Type B pancreatic cell (in vitro differentiated cells): ENCODE data around the gene ANXA6. TPM values are rescaled to one million over a fixed set of nuclear protein-coding genes. Genes with fewer than 3 reads are reported as not detected.

Experiments used
- DNase-seq: peaks from one replicate; pipeline ENCODE4 v3.0.0; 2021; ENCODE audit warnings: mixed read lengths; ENCODE audit not compliant: unreplicated experiment; ENCODE audit errors: extremely low spot score
- H3K27ac Mint-ChIP-seq: 2 replicates; pipeline ENCODE4 v1.8.0; 2021; ENCODE audit warnings: mild to moderate bottlenecking, mixed read lengths
- H3K27me3 Mint-ChIP-seq: 2 replicates; pipeline ENCODE4 v1.8.0; 2021; ENCODE audit warnings: mixed read lengths
- H3K36me3 Mint-ChIP-seq: 2 replicates; pipeline ENCODE4 v1.8.0; 2021; ENCODE audit warnings: mixed read lengths
- H3K4me1 Mint-ChIP-seq: one replicate; pipeline ENCODE4 v1.8.0; 2021; ENCODE audit warnings: mixed read lengths; ENCODE audit not compliant: unreplicated experiment
- H3K4me3 Mint-ChIP-seq: 2 replicates; pipeline ENCODE4 v1.8.0; 2021; ENCODE audit warnings: mild to moderate bottlenecking, mixed read lengths
- H3K9me3 Mint-ChIP-seq: 2 replicates; pipeline ENCODE4 v1.8.0; 2021; ENCODE audit warnings: mixed read lengths
- CTCF ChIP-seq: fragments of 200-600 bp; sonication (generic); conservative IDR thresholded peaks from 2 replicates; pipeline ENCODE4 v1.5.0; 2021; ENCODE audit warnings: antibody characterized with exemption, mild to moderate bottlenecking
- total RNA-seq: library from RNA; stranded (reverse); gene quantifications from 2 replicates; pipeline ENCODE4 v1.2.1, GENCODE V29; 2021; ENCODE audit warnings: low replicate concordance

Gene ANXA6
- total RNA-seq, 1 donor from 2014 or later, result 200 TPM

GRCh38 chr5:151097820-151098767 lies 59.5 kb downstream of the ANXA6 start:
- no peak for TF ChIP-seq CTCF
- H3K27me3 Mint-ChIP-seq, result no peaks in the 10 kb centered on the region
- H3K4me3 Mint-ChIP-seq, result no peak overlapping the region
- no peaks in the 10 kb centered on the region for H3K36me3 Mint-ChIP-seq
- DNase-seq, result no peak
- H3K4me1 Mint-ChIP-seq, result peaks cover 36% of the 10 kb centered on the region
- no peaks in the 10 kb centered on the region for H3K9me3 Mint-ChIP-seq
- H3K27ac Mint-ChIP-seq, result no peak overlapping the region

GRCh38 chr5:151097061-151097460 lies 60.5 kb downstream of the ANXA6 start:
- Mint-ChIP-seq H3K27ac (no peak overlapping the region), H3K4me1 (peaks cover 36% of the 10 kb centered on the region), H3K27me3 (no peaks in the 10 kb centered on the region), H3K9me3 (no peaks in the 10 kb centered on the region), H3K36me3 (no peaks in the 10 kb centered on the region), H3K4me3 (no peak overlapping the region)
- DNase-seq, result no peak
- no peak for TF ChIP-seq CTCF

GRCh38 chr5:151096001-151096373 lies 61.6 kb downstream of the ANXA6 start:
- TF ChIP-seq CTCF, result no peak
- Mint-ChIP-seq H3K27ac (peak overlapping the region; percentile 44), H3K36me3 (no peaks in the 10 kb centered on the region), H3K27me3 (no peaks in the 10 kb centered on the region), H3K4me1 (peaks cover 36% of the 10 kb centered on the region), H3K9me3 (no peaks in the 10 kb centered on the region), H3K4me3 (peak overlapping the region; percentile 29)
- no peak for DNase-seq

GRCh38 chr5:151095341-151096000 lies 62.1 kb downstream of the ANXA6 start:
- no peaks in the 10 kb centered on the region for H3K36me3 Mint-ChIP-seq
- no peak for DNase-seq
- peak overlapping the region; percentile 44 for H3K27ac Mint-ChIP-seq
- H3K4me3 Mint-ChIP-seq, result peak overlapping the region; percentile 29
- peaks cover 33% of the 10 kb centered on the region for H3K4me1 Mint-ChIP-seq
- H3K27me3 Mint-ChIP-seq, result no peaks in the 10 kb centered on the region
- no peaks in the 10 kb centered on the region for H3K9me3 Mint-ChIP-seq
- no peak for TF ChIP-seq CTCF

- no peak for TF ChIP-seq CTCF
- H3K9me3 Mint-ChIP-seq, result no peaks in the 10 kb centered on the region
- no peaks in the 10 kb centered on the region for H3K36me3 Mint-ChIP-seq
- peaks cover 30% of the 10 kb centered on the region for H3K4me1 Mint-ChIP-seq
- no peak overlapping the region for H3K4me3 Mint-ChIP-seq
- no peak for DNase-seq
- peaks cover 2% of the 10 kb centered on the region for H3K27me3 Mint-ChIP-seq
- H3K27ac Mint-ChIP-seq, result no peak overlapping the region
Measured at GRCh38 chr5:151094852-151095245, 62.7 kb downstream of the ANXA6 start.
